GM12878 (cell line): ENCODE measurements around the gene SPIRE2. TPM values are rescaled to one million over a fixed set of nuclear protein-coding genes. Genes with fewer than 3 reads are reported as not detected.

Experiments
- ATAC-seq: fragments of 200-7000 bp; cut with Tn5 transposase; 3 replicates; pipeline ENCODE4 v1.9.1; 2020; ENCODE audit warnings: mild to moderate bottlenecking, moderate library complexity
- BruUV-seq: library from RNA; stranded (reverse); fragments of 400-500 nt; replicated peaks from 2 replicates; lab custom pipeline; 2021; lab: Mats Ljungman, UMichigan
- CTCF ChIA-PET: fragments of 300-600 bp; sonication (Branson Sonifier 250); formaldehyde crosslinking; extraction: SDS; loops from one replicate; lab custom pipeline; 2021; ENCODE audit warnings: inconsistent platforms; lab: Yijun Ruan, JAX
- POLR2A ChIA-PET: fragments of 350-600 bp; formaldehyde crosslinking; extraction: SDS; loops from one replicate; lab custom pipeline; 2021; ENCODE audit warnings: inconsistent platforms; lab: Charles Lee
- RAD21 ChIA-PET: fragments of 300-600 bp; sonication (Branson Sonifier 250); formaldehyde crosslinking; loops from one replicate; lab custom pipeline; 2023; ENCODE audit warnings: antibody characterized with exemption; ENCODE audit not compliant: unreplicated experiment; lab: Charles Lee
- SMC1A ChIA-PET: fragments of 300-600 bp; sonication (Branson Sonifier 250); formaldehyde crosslinking; loops from one replicate; lab custom pipeline; 2023; ENCODE audit not compliant: unreplicated experiment, uncharacterized antibody; lab: Charles Lee
- DNase-seq: peaks from one replicate; pipeline ENCODE4 v3.0.0-alpha.2; 2011; ENCODE audit warnings: low read depth, low spot score
- FAIRE-seq: peaks from 3 replicates; lab custom pipeline; 2011; peaks lifted over from hg19 to GRCh38; lab: Jason Lieb, UNC
- H2AFZ ChIP-seq: 2 replicates; pipeline ENCODE4 v1.6.0; 2011; ENCODE audit warnings: low read depth, low read length, control low read depth; ENCODE audit not compliant: control insufficient read depth
- H3K27ac ChIP-seq: 2 replicates; pipeline ENCODE4 v1.5.1; 2011; ENCODE audit warnings: control low read depth; ENCODE audit not compliant: control insufficient read depth, insufficient read depth
- H3K27me3 ChIP-seq, 2 experiments: replicated peaks in 1 of 2; 2 replicates each; pipeline versions ENCODE4 v1.6.0 to v1.6.1; 2011; ENCODE audit warnings: low read length in 1 of 2; ENCODE audit not compliant: control insufficient read depth in 2 of 2, insufficient read depth in 2 of 2
- H3K36me3 ChIP-seq, 2 experiments: 2 replicates each; pipeline ENCODE4 v1.5.1; 2011; ENCODE audit warnings: low read length in 1 of 2; ENCODE audit not compliant: control insufficient read depth in 2 of 2, insufficient read depth in 2 of 2
- H3K4me1 ChIP-seq: 2 replicates; pipeline ENCODE4 v1.6.1; 2011; ENCODE audit warnings: mild to moderate bottlenecking, low read length, moderate library complexity, mixed read lengths; ENCODE audit not compliant: control insufficient read depth, insufficient read depth
- H3K4me2 ChIP-seq: 2 replicates; pipeline ENCODE4 v1.6.0; 2011; ENCODE audit warnings: control low read depth; ENCODE audit not compliant: control insufficient read depth, insufficient read depth
- H3K4me3 ChIP-seq: fragments of 200-600 bp; sonication (generic); 2 replicates; pipeline ENCODE4 v1.5.1; 2016
- H3K79me2 ChIP-seq: 2 replicates; pipeline ENCODE4 v1.6.0; 2011; ENCODE audit warnings: low read length; ENCODE audit not compliant: control insufficient read depth, insufficient read depth
- H3K9ac ChIP-seq: 2 replicates; pipeline ENCODE4 v1.8.0; 2011; ENCODE audit warnings: low read length, control low read depth, mixed read lengths; ENCODE audit not compliant: control insufficient read depth, insufficient read depth
- H3K9me3 ChIP-seq: replicated peaks from 3 replicates; pipeline ENCODE4 v1.5.1; 2011; ENCODE audit warnings: mild to moderate bottlenecking, low read length; ENCODE audit not compliant: control insufficient read depth, insufficient read depth
- H4K20me1 ChIP-seq: 2 replicates; pipeline ENCODE4 v1.6.0; 2011; ENCODE audit not compliant: control insufficient read depth, insufficient read depth
- CEBPB ChIP-seq, 2 experiments: fragments of 150-350 bp in 1 of 2; IDR thresholded peaks; 2 replicates each; pipeline ENCODE4 v1.6.1; 2012 to 2014; ENCODE audit warnings: low read depth in 2 of 2, low read length in 2 of 2, borderline replicate concordance in 1 of 2, inconsistent platforms in 1 of 2
- GABPA ChIP-seq: IDR thresholded peaks from 2 replicates; pipeline ENCODE4 v1.6.1; 2014; ENCODE audit warnings: antibody characterized with exemption, low read depth, mild to moderate bottlenecking, inconsistent platforms
- POLR2A ChIP-seq: IDR thresholded peaks from 2 replicates; pipeline ENCODE4 v1.6.1; 2011; ENCODE audit warnings: low read depth, mild to moderate bottlenecking, low read length
- WGBS: methylation state at CpG from one replicate; pipeline ENCODE4 v1.1.6; 2016; ENCODE audit warnings: low lambda C conversion rate; ENCODE audit not compliant: insufficient replicate concordance, insufficient coverage; ENCODE audit errors: missing lambda C conversion rate; 5-methylcytosine and 5-hydroxymethylcytosine counted together
- in situ Hi-C: fragments of 300-500 bp; cut with MboI; formaldehyde crosslinking; loops from 9 replicates; pipeline ENCODE4 v1.14.3; 2018; ENCODE audit warnings: mixed read lengths
- intact Hi-C: fragments of 100-400 bp; cut with micrococcal nuclease; formaldehyde crosslinking; loops from one replicate; pipeline ENCODE4 v1.14.2; 2022; ENCODE audit not compliant: unreplicated experiment
- polyA plus RNA-seq, 11 experiments: library from polyadenylated mRNA; depleted of rRNA in 4 of 11; unstranded in 6 of 11; stranded (reverse) in 5 of 11; fragments of >200 nt; fragmentation: Nextera tagmentation in 4 of 11; fragmentation: Illumina TruSeq in 1 of 11; extraction: Ambion mirVana in 4 of 11; extraction: Trizol in 1 of 11; gene quantifications; 1 replicate in 1 of 11; 2 replicates in 10 of 11; pipeline versions ENCODE4 v1.2.1 to v1.2.3, GENCODE V29; 2011 to 2016; ENCODE audit warnings: inconsistent platforms in 2 of 11, missing spikeins in 2 of 11, low read depth in 1 of 11
- total RNA-seq, 4 experiments: library from RNA; depleted of rRNA in 3 of 4; stranded (reverse); fragments of >200 nt in 3 of 4; fragmentation: Illumina TruSeq in 1 of 4; extraction: Trizol in 1 of 4; gene quantifications; 2 replicates each; pipeline versions ENCODE4 v1.2.1 to v1.2.3, GENCODE V29; 2013 to 2021

Gene SPIRE2
- total and polyA plus RNA-seq, 10 of the 15 experiments (the other 5 are each of a cell fraction or from before 2014, with no cell fraction given), result 0.03 to 0.64 (median 0.27) TPM; not detected in 1

DNA sequence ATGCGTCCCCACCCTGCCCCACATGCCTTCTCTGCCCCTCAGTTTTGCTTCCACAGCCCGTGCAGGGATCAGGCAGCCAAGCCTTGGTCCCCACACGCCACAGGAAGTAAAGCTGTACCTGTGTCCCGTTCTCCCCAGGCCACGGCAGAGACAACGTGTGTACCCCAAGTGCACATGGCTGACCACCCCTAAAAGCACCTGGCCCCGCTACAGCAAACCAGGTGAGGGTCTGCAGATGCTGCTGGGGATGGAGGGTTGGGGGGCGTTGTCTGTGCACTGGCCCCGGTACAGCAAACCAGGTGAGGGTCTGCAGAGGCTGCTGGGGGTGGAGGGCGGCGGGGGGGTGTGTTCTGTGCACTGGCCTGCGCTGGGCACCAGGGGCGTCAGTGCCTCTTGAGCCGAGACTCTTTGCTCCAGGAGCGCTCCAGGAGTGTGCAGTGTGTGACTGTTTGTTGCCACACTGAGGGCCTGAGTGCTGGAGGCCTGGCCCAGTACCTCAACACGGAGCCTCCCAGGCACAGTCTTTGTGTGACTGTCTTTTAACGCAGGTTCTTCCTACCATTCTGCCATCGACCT, 63.9 kb downstream of the SPIRE2 start:
- no peak for FAIRE-seq
- Histone ChIP-seq H2AFZ (no peak overlapping the region), H3K36me3 (peaks cover 24 to 51% of the 10 kb centered on the region in 2 experiments), H3K9me3 (no peaks in the 10 kb centered on the region), H3K4me2 (no peak overlapping the region), H3K79me2 (no peaks in the 10 kb centered on the region), H3K27ac (no peak overlapping the region), H3K27me3 (no peaks in the 10 kb centered on the region), H3K9ac (no peak overlapping the region), H4K20me1 (no peaks in the 10 kb centered on the region), H3K4me1 (no peaks in the 10 kb centered on the region), H3K4me3 (no peak overlapping the region)
- SMC1A ChIA-PET, result no interaction called here
- POLR2A ChIA-PET, result no interaction called here
- no peak for DNase-seq
- in situ Hi-C loops (no loop called here), intact Hi-C loops (no loop called here)
- CTCF ChIA-PET, result no interaction called here
- RAD21 ChIA-PET, result no interaction called here
- peak; percentile 10; the same call in 1 of the 2 replicates for TF ChIP-seq POLR2A
- no peak for TF ChIP-seq GABPA
- BruUV-seq, result no TSS peak
- no peak for ATAC-seq
- 95% methylated on average over 15 of the region's 18 CpGs for WGBS

- FAIRE-seq (no peak), DNase-seq (no peak), ATAC-seq (no peak)
- Histone ChIP-seq H4K20me1 (no peaks in the 10 kb centered on the region), H3K4me1 (no peaks in the 10 kb centered on the region), H3K27ac (no peak overlapping the region), H3K79me2 (no peaks in the 10 kb centered on the region), H3K9ac (no peak overlapping the region), H3K9me3 (no peaks in the 10 kb centered on the region), H3K4me3 (no peak overlapping the region), H3K4me2 (no peak overlapping the region), H2AFZ (no peak overlapping the region), H3K36me3 (peaks cover 28 to 50% of the 10 kb centered on the region in 2 experiments; a peak in 3 of 4 replicates), H3K27me3 (no peaks in the 10 kb centered on the region)
- TSS peak; percentile 17 for BruUV-seq
- ChIA-PET SMC1A (no interaction called here), RAD21 (no interaction called here), POLR2A (no interaction called here), CTCF (no interaction called here)
- TF ChIP-seq CEBPB (IDR thresholded peaks at IDR 0.05; ENCODE audit: borderline replicate concordance in 1 of 2, low read depth in 2 of 2, low read length in 2 of 2) (no peak), POLR2A (peak; percentile 49; the same call in 1 of the 2 replicates)
- in situ Hi-C loops (no loop called here), intact Hi-C loops (no loop called here)
- 97% methylated on average over 9 of the region's 9 CpGs for WGBS
Observed at GRCh38 chr16:89892635-89893034, 64.4 kb downstream of the SPIRE2 start.
